Neural cell (in vitro differentiated cells): ENCODE data around the gene FAM171A1. TPM values are rescaled to one million over a fixed set of nuclear protein-coding genes. Genes with fewer than 3 reads are reported as not detected.
"Not testable (repeated sequence)": the region's sequence is repeated elsewhere in the genome, so short reads cannot be mapped to it uniquely, and the experiment has no call there.

Experiments
- H2AFZ ChIP-seq: fragments of 200-600, 300-800 bp; sonication (generic), shearing (Covaris generic); 2 replicates; pipeline ENCODE4 v1.6.0; 2014; ENCODE audit warnings: low read depth, mild to moderate bottlenecking, antibody characterized with exemption, low read length, moderate library complexity
- H3F3A ChIP-seq: fragments of 200-600 bp; shearing (Covaris generic); 2 replicates; pipeline ENCODE4 v1.6.1; 2016; ENCODE audit warnings: mild to moderate bottlenecking, moderate library complexity, mixed read lengths, antibody characterized with exemption, low read length; ENCODE audit not compliant: insufficient read depth, poor library complexity, severe bottlenecking
- H3K27ac ChIP-seq: fragments of 200-600, 300-800 bp; sonication (generic), shearing (Covaris generic); 2 replicates; pipeline ENCODE4 v1.5.1; 2014; ENCODE audit warnings: mild to moderate bottlenecking, low read length, moderate library complexity
- H3K27me3 ChIP-seq: fragments of 300-800, 200-600 bp; sonication (generic), shearing (Covaris generic); 2 replicates; pipeline ENCODE4 v1.6.0; 2014; ENCODE audit warnings: mild to moderate bottlenecking, low read depth, low read length, moderate library complexity; ENCODE audit not compliant: insufficient read depth
- H3K36me3 ChIP-seq: fragments of 300-800, 200-600 bp; sonication (generic), shearing (Covaris generic); 2 replicates; pipeline ENCODE4 v1.5.1; 2014; ENCODE audit warnings: mild to moderate bottlenecking, antibody characterized with exemption, low read length, moderate library complexity; ENCODE audit not compliant: insufficient read depth
- H3K4me2 ChIP-seq: fragments of 300-800, 200-600 bp; sonication (generic), shearing (Covaris generic); 2 replicates; pipeline ENCODE4 v1.6.0; 2014; ENCODE audit warnings: mild to moderate bottlenecking, low read length
- H3K4me3 ChIP-seq: fragments of 300-800, 200-600 bp; sonication (generic), shearing (Covaris generic); 2 replicates; pipeline ENCODE4 v1.5.1; 2014; ENCODE audit warnings: mild to moderate bottlenecking, low read length, moderate library complexity
- H3K79me2 ChIP-seq: fragments of 200-600 bp; shearing (Covaris generic); replicated peaks from 2 replicates; pipeline ENCODE4 v1.6.0; 2014; ENCODE audit warnings: mild to moderate bottlenecking, low read length, moderate library complexity; ENCODE audit not compliant: insufficient read depth
- H3K9ac ChIP-seq: fragments of 300-800, 200-600 bp; sonication (generic), shearing (Covaris generic); 2 replicates; pipeline ENCODE4 v1.6.1; 2016; ENCODE audit warnings: mild to moderate bottlenecking, low read length, mixed read lengths
- H3K9me2 ChIP-seq: fragments of 200-600 bp; shearing (Covaris generic); 2 replicates; pipeline ENCODE4 v1.6.1; 2016; ENCODE audit warnings: mild to moderate bottlenecking, low read length, mixed read lengths; ENCODE audit not compliant: insufficient read depth
- H3K9me3 ChIP-seq: fragments of 200-600, 300-800 bp; sonication (generic), shearing (Covaris generic); 2 replicates; pipeline ENCODE4 v1.6.1; 2016; ENCODE audit warnings: mild to moderate bottlenecking, mixed run types, low read length, moderate library complexity, mixed read lengths
- H4K20me1 ChIP-seq: fragments of 200-600 bp; shearing (Covaris generic); 2 replicates; pipeline ENCODE4 v1.6.1; 2016; ENCODE audit warnings: mild to moderate bottlenecking, mixed run types; ENCODE audit not compliant: insufficient read depth
- CTCF ChIP-seq: fragments of 450-650 bp; IDR thresholded peaks from 2 replicates; pipeline ENCODE4 v1.5.1; 2014; ENCODE audit warnings: antibody characterized with exemption, mild to moderate bottlenecking, moderate library complexity; ENCODE audit not compliant: poor library complexity, severe bottlenecking
- EZH2 ChIP-seq: fragments of 200-600, 300-800 bp; shearing (Covaris generic), sonication (generic); IDR thresholded peaks from 2 replicates; pipeline ENCODE4 v1.6.1; 2014; ENCODE audit warnings: antibody characterized with exemption, low read length, borderline replicate concordance, mild to moderate bottlenecking; ENCODE audit not compliant: insufficient read depth, poor library complexity, severe bottlenecking
- MXI1 ChIP-seq: fragments of 450-650 bp; conservative IDR thresholded peaks from 2 replicates; pipeline ENCODE4 v1.6.1; 2014; ENCODE audit warnings: antibody characterized with exemption, mild to moderate bottlenecking; ENCODE audit not compliant: poor library complexity, severe bottlenecking
- REST ChIP-seq: IDR thresholded peaks from 2 replicates; pipeline ENCODE4 v1.6.1; 2012; ENCODE audit warnings: borderline replicate concordance
- SMC3 ChIP-seq: fragments of 450-650 bp; conservative IDR thresholded peaks from 2 replicates; pipeline ENCODE4 v1.6.1; 2014; ENCODE audit warnings: antibody characterized with exemption, mild to moderate bottlenecking, moderate library complexity; ENCODE audit not compliant: poor library complexity
- TAF1 ChIP-seq: IDR thresholded peaks from 2 replicates; pipeline ENCODE4 v1.6.1; 2012; ENCODE audit warnings: low read depth
- polyA plus RNA-seq: library from polyadenylated mRNA; depleted of rRNA; stranded (reverse); fragments of >200 nt; gene quantifications from 2 replicates; pipeline ENCODE4 v1.2.3, GENCODE V29; 2014

FAM171A1 gene
- polyA plus RNA-seq, 1 donor from 2014 or later, result 28.8 TPM

DNA sequence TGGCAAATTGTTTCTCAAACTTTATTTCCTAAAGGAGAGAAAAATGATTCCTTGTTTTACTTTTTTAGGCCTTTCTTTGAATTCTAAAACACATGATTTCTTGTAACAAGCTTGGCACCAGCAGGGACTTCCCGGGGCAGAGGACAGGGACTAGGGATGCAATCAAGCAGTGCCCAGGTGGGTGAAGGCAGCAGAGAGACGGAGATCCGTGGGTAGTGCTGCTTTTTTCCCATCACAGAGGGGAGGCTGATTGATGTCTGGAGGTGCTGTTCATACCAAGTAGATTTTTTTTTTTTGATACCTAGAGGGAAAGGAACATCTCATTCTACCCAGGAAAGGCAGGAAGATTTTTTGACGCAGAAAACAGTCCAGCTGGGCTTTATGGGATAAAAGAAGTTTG is 91.9 kb downstream of the FAM171A1 start (continued):
- no peak for TF ChIP-seq TAF1

- H3K9me3 ChIP-seq, result no peaks in the 10 kb centered on the region
- H3K36me3 ChIP-seq, result peaks cover 3% of the 10 kb centered on the region
- no peak overlapping the region for H3K4me3 ChIP-seq
- no peaks in the 10 kb centered on the region for H4K20me1 ChIP-seq
- no peaks in the 10 kb centered on the region for H3F3A ChIP-seq
- no peak overlapping the region for H3K27ac ChIP-seq
- no peaks in the 10 kb centered on the region for H3K79me2 ChIP-seq
- no peak overlapping the region for H2AFZ ChIP-seq
- no peaks in the 10 kb centered on the region for H3K9me2 ChIP-seq
- H3K4me2 ChIP-seq, result no peak overlapping the region
- no peak for TF ChIP-seq MXI1
- TF ChIP-seq REST, result no peak
- no peak for TF ChIP-seq SMC3
- H3K27me3 ChIP-seq, result no peaks in the 10 kb centered on the region
- no peak overlapping the region for H3K9ac ChIP-seq
These were observed 92.3 kb downstream of the FAM171A1 start for GRCh38 chr10:15278786-15279185.

DNA sequence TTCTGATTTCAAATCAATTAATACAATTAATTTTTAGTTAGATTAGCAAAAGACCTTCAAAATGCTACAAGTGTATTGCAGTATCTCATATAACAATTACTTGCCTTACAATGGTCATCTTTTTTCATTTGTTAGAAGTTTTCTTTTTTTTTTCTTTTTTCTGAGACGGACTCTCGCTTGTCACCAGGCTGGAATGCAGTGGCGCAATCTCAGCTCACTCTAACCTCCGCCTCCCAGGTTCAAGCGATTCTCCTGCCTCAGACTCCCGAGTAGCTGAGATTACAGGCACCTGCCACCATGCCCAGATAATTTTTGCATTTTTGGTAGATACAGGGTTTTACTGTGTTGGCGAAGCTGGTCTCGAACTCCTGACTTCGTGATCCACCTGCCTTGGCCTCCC is 95.0 kb downstream of the FAM171A1 start:
- H3K27ac ChIP-seq, H2AFZ ChIP-seq, H3K4me3 ChIP-seq, H3K9ac ChIP-seq, H4K20me1 ChIP-seq, H3K9me3 ChIP-seq, H3K27me3 ChIP-seq, H3K36me3 ChIP-seq, H3K4me2 ChIP-seq, H3K79me2 ChIP-seq, H3F3A ChIP-seq, H3K9me2 ChIP-seq: not testable (repeated sequence)

- not testable (repeated sequence) for H2AFZ ChIP-seq, H3K27me3 ChIP-seq, H3K4me3 ChIP-seq, H3K9me2 ChIP-seq, H3K4me2 ChIP-seq, H3K27ac ChIP-seq, H3K79me2 ChIP-seq, H3K9ac ChIP-seq, H4K20me1 ChIP-seq, H3F3A ChIP-seq, H3K36me3 ChIP-seq, H3K9me3 ChIP-seq
These were observed 101.3 kb downstream of the FAM171A1 start for GRCh38 chr10:15269838-15270237.

DNA sequence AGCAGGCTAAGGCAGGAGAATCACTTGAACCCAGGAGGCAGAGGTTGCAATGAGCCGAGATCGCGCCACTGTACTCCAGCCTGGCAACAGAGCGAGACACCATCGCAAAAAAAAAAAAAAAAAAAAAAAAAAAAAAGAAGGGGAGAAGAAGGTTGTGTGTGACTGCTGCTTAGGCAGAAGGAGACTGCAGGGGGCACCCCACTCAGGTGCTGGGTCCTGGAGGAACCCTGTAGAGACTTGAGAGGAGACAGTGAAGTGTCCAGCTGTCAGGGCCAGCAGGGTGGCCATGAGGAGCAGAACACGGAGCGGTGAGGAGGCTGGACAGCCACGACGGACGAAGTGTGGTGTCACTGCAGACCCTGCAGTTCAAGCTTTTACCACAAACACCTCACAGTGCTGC is 103.6 kb downstream of the FAM171A1 start:
- no peaks in the 10 kb centered on the region for H3K27me3 ChIP-seq
- no peaks in the 10 kb centered on the region for H4K20me1 ChIP-seq
- H3K4me2 ChIP-seq, result no peak overlapping the region
- H3K27ac ChIP-seq, result no peak overlapping the region
- no peaks in the 10 kb centered on the region for H3F3A ChIP-seq
- H3K4me3 ChIP-seq, result no peak overlapping the region
- no peak overlapping the region for H2AFZ ChIP-seq
- H3K9me2 ChIP-seq, result no peaks in the 10 kb centered on the region
- H3K9ac ChIP-seq, result no peak overlapping the region
- no peaks in the 10 kb centered on the region for H3K9me3 ChIP-seq
- H3K79me2 ChIP-seq, result no peaks in the 10 kb centered on the region
- H3K36me3 ChIP-seq, result no peaks in the 10 kb centered on the region
- no peak for TF ChIP-seq MXI1
- TF ChIP-seq CTCF, result no peak
- TF ChIP-seq REST, result no peak
- TF ChIP-seq EZH2, result no peak
- TF ChIP-seq TAF1, result no peak
